ENCODE data around the gene PUDP. TPM values are rescaled to one million over a fixed set of nuclear protein-coding genes. Genes with fewer than 3 reads are reported as not detected.
"Not testable (repeated sequence)": the region's sequence is repeated elsewhere in the genome, so short reads cannot be mapped to it uniquely, and the experiment has no call there.

Gene PUDP
- total RNA-seq, 1 donor from 2014 or later = 75.8 TPM

GRCh38 chrX:7027071-7027470, 120.9 kb downstream of the PUDP start:
- H3K4me3 Mint-ChIP-seq = no peak overlapping the region
- no peaks in the 10 kb centered on the region for H3K9me3 Mint-ChIP-seq
- no peak overlapping the region for H3K27ac Mint-ChIP-seq (ENCODE audit: unreplicated experiment)
- peaks cover 4% of the 10 kb centered on the region for H3K36me3 Mint-ChIP-seq (ENCODE audit: low read depth)
- TF ChIP-seq, protein P1, sequence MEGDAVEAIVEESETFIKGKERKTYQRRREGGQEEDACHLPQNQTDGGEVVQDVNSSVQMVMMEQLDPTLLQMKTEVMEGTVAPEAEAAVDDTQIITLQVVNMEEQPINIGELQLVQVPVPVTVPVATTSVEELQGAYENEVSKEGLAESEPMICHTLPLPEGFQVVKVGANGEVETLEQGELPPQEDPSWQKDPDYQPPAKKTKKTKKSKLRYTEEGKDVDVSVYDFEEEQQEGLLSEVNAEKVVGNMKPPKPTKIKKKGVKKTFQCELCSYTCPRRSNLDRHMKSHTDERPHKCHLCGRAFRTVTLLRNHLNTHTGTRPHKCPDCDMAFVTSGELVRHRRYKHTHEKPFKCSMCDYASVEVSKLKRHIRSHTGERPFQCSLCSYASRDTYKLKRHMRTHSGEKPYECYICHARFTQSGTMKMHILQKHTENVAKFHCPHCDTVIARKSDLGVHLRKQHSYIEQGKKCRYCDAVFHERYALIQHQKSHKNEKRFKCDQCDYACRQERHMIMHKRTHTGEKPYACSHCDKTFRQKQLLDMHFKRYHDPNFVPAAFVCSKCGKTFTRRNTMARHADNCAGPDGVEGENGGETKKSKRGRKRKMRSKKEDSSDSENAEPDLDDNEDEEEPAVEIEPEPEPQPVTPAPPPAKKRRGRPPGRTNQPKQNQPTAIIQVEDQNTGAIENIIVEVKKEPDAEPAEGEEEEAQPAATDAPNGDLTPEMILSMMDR (conservative IDR thresholded peaks at IDR 0.05) = no peak
- no peak for DNase-seq (ENCODE audit: low read depth, low spot score)
- no peaks in the 10 kb centered on the region for H3K27me3 Mint-ChIP-seq (ENCODE audit: low read depth)
- no peaks in the 10 kb centered on the region for H3K4me1 Mint-ChIP-seq

- not testable (repeated sequence) for H3K9me3 Mint-ChIP-seq; H3K27ac Mint-ChIP-seq (ENCODE audit: unreplicated experiment); H3K27me3 Mint-ChIP-seq (ENCODE audit: low read depth); H3K4me3 Mint-ChIP-seq; H3K36me3 Mint-ChIP-seq (ENCODE audit: low read depth); H3K4me1 Mint-ChIP-seq; DNase-seq (ENCODE audit: low read depth, low spot score)
Measured at GRCh38 chrX:7026365-7026764, 121.6 kb downstream of the PUDP start.

DNA sequence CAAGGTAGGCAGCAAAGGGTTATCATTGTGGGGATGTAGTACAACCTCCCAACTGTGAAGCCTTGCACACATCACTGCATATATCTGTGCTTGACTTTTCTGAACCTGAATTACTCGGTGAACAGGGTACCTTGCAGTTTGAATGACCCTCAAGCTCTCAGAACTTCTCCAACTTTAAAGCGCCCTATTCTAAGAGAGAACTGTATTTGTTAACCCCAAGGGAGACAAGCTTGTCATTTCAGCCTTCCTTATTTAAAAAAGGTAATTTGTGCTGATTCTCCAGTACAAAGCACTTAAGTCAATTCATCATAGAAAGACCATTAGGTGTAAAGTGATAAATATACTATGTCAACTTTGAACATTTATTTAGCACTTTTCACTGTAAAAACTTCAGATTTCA, 122.5 kb downstream of the PUDP start:
- TF ChIP-seq, protein P1 (conservative IDR thresholded peaks at IDR 0.05) = no peak
- Mint-ChIP-seq H3K36me3 (ENCODE audit: low read depth) (peaks cover 4% of the 10 kb centered on the region), H3K27ac (ENCODE audit: unreplicated experiment) (no peak overlapping the region), H3K27me3 (ENCODE audit: low read depth) (no peaks in the 10 kb centered on the region), H3K4me3 (no peak overlapping the region), H3K9me3 (no peaks in the 10 kb centered on the region), H3K4me1 (no peaks in the 10 kb centered on the region)
- no peak for DNase-seq (ENCODE audit: low read depth, low spot score)

GRCh38 chrX:7024850-7025249, 123.1 kb downstream of the PUDP start:
- TF ChIP-seq, protein P1 (conservative IDR thresholded peaks at IDR 0.05) = no peak

DNA sequence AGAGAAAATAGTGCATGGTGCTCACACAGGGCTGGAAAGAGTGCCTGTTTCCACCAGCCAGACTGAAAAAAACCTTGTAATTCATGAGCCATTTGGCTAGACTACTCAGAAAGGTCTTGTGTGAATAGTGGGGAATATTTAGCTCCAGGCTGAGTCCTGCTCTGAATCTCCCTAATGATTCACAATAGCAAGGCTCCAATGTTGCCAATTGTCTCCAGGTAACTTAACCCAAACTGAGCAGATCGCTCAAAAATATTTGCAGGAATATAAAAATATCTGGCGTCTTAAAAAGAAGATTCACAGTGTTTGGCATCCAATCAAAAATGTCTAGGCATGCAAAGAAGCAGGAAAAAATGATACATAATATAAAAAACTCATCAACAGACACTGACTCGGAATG, 125.0 kb downstream of the PUDP start:
- not testable (repeated sequence) for H3K36me3 Mint-ChIP-seq (ENCODE audit: low read depth)

More at GRCh38 chrX:7024850-7025249, 123.1 kb downstream of the PUDP start:
- H3K36me3 Mint-ChIP-seq (ENCODE audit: low read depth) = peaks cover 4% of the 10 kb centered on the region
- no peak overlapping the region for H3K4me3 Mint-ChIP-seq
- DNase-seq (ENCODE audit: low read depth, low spot score) = no peak
- no peaks in the 10 kb centered on the region for H3K9me3 Mint-ChIP-seq
- no peaks in the 10 kb centered on the region for H3K4me1 Mint-ChIP-seq
- H3K27me3 Mint-ChIP-seq (ENCODE audit: low read depth) = no peaks in the 10 kb centered on the region
- no peak overlapping the region for H3K27ac Mint-ChIP-seq (ENCODE audit: unreplicated experiment)

DNA sequence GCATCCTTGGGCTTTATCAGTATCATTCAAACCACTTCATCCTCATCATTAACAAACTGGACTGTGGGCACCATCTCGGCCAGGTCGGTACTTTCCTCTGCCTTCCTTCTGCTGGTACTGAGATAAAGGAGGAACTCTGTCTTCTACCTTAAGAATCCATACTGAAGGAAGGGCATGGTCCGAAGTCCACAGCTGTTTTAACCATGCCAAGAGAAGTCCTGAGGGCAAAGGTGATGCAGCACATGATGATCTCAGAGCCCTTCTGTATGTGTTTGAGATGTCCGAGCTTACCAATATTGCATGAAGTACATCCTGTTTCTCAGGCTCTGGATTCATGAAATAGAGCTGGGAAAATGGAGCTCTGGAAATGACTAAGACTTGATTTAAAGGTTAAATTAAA, 126.0 kb downstream of the PUDP start:
- Mint-ChIP-seq H3K27ac (ENCODE audit: unreplicated experiment) (no peak overlapping the region), H3K27me3 (ENCODE audit: low read depth) (no peaks in the 10 kb centered on the region), H3K36me3 (ENCODE audit: low read depth) (peaks cover 4% of the 10 kb centered on the region), H3K9me3 (no peaks in the 10 kb centered on the region), H3K4me1 (no peaks in the 10 kb centered on the region), H3K4me3 (no peak overlapping the region)
- no peak for DNase-seq (ENCODE audit: low read depth, low spot score)
- TF ChIP-seq, protein P1 (conservative IDR thresholded peaks at IDR 0.05) = no peak

More for the DNA sequence above, 125.0 kb downstream of the PUDP start:
- not testable (repeated sequence) for H3K9me3 Mint-ChIP-seq; H3K27ac Mint-ChIP-seq (ENCODE audit: unreplicated experiment); H3K27me3 Mint-ChIP-seq (ENCODE audit: low read depth); H3K4me1 Mint-ChIP-seq; DNase-seq (ENCODE audit: low read depth, low spot score); H3K4me3 Mint-ChIP-seq

DNA sequence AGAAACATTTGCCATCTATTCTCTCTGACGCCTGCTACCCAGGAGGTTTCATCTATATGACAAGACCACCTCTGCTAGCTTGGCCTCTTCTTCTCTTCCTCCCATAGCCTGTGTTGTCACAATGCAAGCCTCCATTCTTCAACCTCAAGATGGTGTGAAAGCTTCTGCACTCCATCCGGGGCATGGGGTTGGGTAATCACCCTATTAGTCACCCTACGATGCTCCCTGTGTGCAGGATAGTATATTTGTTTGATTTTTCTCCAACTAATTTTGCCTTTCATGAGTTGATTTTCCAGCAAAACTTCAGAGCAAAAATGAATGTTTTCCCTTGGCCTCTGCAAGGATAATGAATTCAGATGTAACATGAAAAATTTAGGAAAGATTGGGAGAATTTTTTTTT, 128.4 kb downstream of the PUDP start:
- Mint-ChIP-seq H3K4me1 (no peaks in the 10 kb centered on the region), H3K4me3 (no peak overlapping the region), H3K9me3 (peaks cover 3% of the 10 kb centered on the region), H3K36me3 (ENCODE audit: low read depth) (no peaks in the 10 kb centered on the region), H3K27me3 (ENCODE audit: low read depth) (no peaks in the 10 kb centered on the region), H3K27ac (ENCODE audit: unreplicated experiment) (no peak overlapping the region)
- DNase-seq (ENCODE audit: low read depth, low spot score) = no peak
- TF ChIP-seq, protein P1 (conservative IDR thresholded peaks at IDR 0.05) = no peak

GRCh38 chrX:7012262-7012834, 135.6 kb downstream of the PUDP start:
- not testable (repeated sequence) for H3K4me3 Mint-ChIP-seq

GRCh38 chrX:7010897-7011296, 137.1 kb downstream of the PUDP start:
- not testable (repeated sequence) for DNase-seq (ENCODE audit: low read depth, low spot score); H3K4me3 Mint-ChIP-seq; H3K36me3 Mint-ChIP-seq (ENCODE audit: low read depth); H3K27ac Mint-ChIP-seq (ENCODE audit: unreplicated experiment); H3K9me3 Mint-ChIP-seq; H3K27me3 Mint-ChIP-seq (ENCODE audit: low read depth)
- H3K4me1 Mint-ChIP-seq = peaks cover 18% of the 10 kb centered on the region

More at GRCh38 chrX:7012262-7012834, 135.6 kb downstream of the PUDP start:
- not testable (repeated sequence) for DNase-seq (ENCODE audit: low read depth, low spot score); H3K27ac Mint-ChIP-seq (ENCODE audit: unreplicated experiment); H3K27me3 Mint-ChIP-seq (ENCODE audit: low read depth); H3K9me3 Mint-ChIP-seq; H3K36me3 Mint-ChIP-seq (ENCODE audit: low read depth)
- peaks cover 18% of the 10 kb centered on the region for H3K4me1 Mint-ChIP-seq
